Prostate gland (tissue), 2 donors: Measurements from ENCODE around the gene GPR22.

Experiments
- CTCF ChIP-seq, 4 experiments: fragments of 200-600 bp in 2 of 4; fragments of 450-650 bp in 2 of 4; sonication (generic) in 2 of 4; IDR thresholded peaks; 1 replicate in 3 of 4; 2 replicates in 1 of 4; pipeline ENCODE4 v1.5.1; 2016 to 2019; ENCODE audit warnings: antibody characterized with exemption in 4 of 4, mild to moderate bottlenecking in 2 of 4, moderate library complexity in 2 of 4
- POLR2A ChIP-seq: fragments of 450-650 bp; IDR thresholded peaks from one replicate; pipeline ENCODE4 v1.6.1; 2016; ENCODE audit warnings: antibody characterized with exemption, mild to moderate bottlenecking

GRCh38 chr7:107442678-107443077, 27.2 kb upstream of the GPR22 start:
- no peak for TF ChIP-seq CTCF (IDR thresholded peaks at IDR 0.05)
- no peak for TF ChIP-seq POLR2A
